ENCODE measurements around the gene TTC39C.
"Not testable (repeated sequence)": the region's sequence is repeated elsewhere in the genome, so short reads cannot be mapped to it uniquely, and the experiment has no call there.

TTC39C gene

DNA sequence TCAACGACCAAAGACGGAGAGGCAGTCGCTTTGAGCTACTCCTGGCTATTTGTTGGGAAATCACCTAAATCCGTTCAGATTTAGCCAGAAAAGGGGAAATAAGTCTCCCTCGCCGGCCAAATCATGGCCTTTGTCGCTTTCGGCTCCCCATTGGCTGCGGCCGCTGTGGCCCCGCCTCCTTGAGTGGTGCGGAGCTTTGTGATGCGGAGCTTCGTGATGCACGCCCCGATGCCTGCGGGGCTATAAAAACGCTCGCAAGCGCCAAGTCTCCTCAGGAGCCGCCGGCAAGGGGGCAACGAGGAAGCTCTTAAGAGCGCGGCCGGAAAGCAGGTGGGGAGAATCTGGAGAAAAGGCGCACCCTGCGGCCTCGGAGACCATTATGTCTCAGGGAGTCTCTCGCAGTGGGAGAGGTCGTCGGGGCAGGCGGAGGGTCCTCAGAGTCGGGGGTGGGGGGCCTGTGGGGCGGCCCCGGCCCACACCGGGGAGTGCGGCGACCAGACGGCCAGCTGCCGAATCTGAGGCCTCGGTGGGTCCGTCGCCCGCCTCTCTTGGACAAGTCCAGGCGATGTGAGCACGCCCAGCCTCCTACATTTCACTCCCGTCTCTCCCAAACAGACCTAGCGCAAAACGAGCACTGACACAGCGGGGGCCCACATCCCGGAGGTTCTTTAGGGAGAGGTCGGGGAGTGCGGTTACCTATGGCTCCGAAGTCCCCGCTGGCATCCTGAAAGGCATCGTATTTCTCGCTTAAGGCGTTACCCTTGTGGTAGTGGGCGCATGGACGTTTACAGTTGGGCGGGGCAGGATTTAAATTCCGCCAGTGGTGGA, 124.4 kb downstream of the TTC39C start, which contains the start of gene CABYR:
CABYR (plus strand) TSS at position 274 of the 828 bp plus-strand sequence. CDS start 4,053 bp downstream, outside the sequence.
- DNase-seq, result peak; percentile 1

DNA sequence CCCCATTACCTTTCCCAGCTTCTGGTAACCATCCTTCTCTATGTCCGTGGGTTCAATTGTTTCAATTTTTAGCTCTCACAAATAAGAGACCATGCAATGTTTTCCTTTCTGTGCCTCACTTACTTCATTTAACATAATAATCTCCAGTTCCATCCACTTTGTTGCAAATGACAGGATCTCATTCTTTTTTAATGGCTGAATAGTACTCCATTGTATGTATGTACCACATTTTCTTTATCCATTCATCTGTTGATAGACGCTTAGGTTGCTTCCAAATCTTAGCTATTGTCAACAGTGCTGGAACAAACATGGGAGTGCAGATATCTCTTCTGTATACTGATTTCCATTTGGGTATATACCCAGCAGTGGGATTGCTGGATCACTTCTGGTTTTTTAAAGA, 126.1 kb downstream of the TTC39C start:
- DNase-seq, result no peak

DNA sequence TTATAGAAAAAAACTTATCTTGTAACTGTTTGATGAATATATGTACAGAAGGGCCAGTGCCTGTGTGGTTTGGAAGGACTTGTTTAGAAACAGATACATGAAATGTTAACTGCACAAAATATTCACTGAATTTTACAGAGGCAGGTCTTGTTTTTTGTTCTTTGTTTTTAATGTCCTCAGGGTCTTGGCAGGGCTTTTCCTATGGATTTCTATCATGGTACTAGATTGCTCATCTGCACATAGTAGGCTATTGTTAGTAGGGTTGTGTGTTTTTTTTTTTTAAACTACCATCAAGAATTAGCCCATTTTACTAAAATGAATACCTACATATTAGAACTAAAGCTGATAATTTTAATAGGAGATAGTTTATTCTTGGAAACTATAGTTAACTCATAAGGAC, 127.8 kb downstream of the TTC39C start:
- DNase-seq, result no peak

DNA sequence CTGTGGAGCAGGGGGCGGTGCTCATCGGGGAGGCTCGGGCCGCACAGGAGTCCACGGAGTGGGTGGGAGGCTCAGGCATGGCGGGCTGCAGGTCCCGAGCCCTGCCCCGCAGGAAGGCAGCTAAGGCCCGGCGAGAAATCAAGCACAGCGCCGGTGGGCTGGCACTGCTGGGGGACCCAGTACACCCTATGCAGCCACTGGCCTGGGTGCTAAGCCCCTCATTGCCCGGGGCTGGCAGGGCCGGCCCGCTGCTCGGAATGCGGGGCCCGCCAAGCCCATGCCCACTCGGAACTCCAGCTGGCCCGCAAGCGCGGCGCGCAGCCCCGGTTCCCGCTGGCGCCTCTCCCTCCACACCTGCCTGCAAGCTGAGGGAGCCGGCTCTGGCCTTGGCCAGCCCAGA, 135.0 kb downstream of the TTC39C start:
- not testable (repeated sequence) for DNase-seq

DNA sequence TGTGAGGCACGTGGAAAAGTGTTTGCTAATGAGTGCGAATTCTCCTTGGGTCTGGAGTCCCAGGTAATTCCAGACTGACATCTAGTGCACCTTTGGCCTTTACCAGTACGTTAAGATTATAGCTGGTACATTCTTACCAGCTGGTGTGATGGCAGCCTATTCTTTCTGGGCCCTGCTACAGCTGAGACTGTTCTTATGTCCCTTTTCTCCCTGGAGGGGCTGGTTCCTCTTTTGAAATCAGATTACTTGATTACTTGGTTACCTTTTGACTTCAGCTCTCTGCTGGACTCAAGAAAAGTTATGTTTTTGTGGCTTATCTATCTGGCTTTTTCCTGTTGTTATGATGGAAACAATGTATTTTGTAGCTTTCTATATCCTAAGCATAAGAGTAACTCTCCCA, 138.8 kb downstream of the TTC39C start:
- DNase-seq, result no peak

DNA sequence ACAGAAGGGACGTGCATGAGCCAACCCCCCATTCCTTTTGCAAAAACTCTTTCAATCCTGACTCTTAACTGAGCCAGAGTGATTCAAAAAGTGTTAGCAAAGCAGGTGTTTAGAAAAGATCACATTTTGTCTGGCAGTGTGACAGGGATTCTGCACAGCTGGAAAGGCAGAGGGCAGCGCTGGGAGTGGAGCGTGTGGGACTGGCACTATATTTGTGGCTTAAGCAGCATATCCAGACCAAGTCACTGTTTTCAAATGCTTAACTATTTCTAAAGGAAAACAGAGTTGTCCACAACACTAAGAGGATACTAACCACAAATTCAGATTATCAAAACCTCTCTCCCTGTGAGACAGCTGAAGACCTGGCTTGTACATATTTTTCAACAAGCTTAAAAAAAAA, 143.3 kb downstream of the TTC39C start:
- DNase-seq, result no peak

DNA sequence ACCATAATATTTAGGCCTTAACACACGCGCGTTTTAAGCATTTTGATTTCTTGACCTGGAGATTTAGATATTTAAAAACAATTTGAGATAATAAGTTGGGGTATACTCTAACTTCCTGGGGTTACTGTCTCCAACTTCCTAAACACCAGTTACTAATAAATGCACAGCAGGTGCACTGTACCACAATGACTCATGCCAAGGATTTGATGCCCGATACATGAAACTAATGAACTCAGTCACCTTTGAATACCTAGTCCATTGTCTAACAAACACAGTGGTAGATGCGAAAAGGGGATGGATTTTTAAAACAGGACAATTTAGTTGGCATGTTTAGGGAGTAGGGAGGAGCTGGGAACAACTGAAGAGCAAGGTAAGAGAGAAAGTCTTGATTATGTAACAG, 145.5 kb downstream of the TTC39C start:
- no peak for DNase-seq

DNA sequence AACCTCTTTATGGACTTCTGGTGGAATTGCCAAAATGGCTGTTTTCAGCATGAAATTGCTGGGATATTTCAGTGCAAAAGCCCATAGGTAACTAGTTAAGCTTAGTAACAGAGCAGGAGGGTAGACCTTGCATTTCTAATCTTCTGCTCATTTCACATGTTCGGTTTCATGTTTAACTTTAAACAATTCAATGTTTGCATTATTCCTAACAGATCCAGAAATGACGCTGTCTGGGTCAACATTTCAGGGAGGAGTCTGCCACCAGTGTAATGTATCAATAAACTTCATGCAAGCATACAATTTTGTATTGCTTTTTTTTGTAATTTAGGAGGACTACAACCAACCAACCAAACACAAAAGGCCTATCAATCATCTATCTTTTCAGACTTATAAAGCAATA, 146.8 kb downstream of the TTC39C start:
- no peak for DNase-seq

DNA sequence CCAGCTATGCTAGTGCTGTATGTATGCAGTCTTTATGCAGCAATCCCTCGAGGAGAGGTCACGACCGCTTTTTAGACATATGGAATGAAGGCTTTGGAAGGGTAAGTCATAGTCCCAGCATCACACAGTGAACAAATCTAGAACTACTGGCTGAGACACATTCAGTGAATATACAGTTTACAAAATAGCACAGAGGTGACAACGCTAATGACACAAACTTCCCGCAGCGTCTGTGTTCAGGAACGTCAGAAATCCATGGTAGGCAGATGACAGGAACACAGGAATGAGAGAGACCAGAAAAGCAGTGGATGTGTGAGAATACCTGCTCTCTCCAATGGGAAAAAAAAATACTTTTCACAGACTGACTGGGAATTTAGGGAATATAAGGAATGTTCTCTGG, 153.9 kb downstream of the TTC39C start:
- no peak for DNase-seq

DNA sequence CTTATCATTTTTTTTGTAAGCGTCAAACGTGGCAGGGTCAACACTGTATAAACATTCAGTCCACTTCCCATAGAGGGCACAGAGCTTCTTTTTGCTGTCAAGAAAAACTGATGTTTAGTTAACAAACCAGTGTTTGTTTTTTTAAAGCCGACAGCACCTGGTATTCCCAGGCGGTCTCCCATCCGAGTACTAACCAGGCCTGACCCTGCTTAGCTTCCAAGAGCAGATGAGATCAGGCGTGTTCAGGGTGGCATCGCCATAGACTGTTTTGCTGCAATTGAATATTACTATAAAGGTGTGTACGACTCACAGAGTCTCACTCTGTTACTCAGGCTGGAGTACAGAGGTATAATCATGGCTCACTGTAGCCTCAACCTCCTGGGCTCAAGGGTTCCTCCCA, 155.8 kb downstream of the TTC39C start:
- no peak for DNase-seq

DNA sequence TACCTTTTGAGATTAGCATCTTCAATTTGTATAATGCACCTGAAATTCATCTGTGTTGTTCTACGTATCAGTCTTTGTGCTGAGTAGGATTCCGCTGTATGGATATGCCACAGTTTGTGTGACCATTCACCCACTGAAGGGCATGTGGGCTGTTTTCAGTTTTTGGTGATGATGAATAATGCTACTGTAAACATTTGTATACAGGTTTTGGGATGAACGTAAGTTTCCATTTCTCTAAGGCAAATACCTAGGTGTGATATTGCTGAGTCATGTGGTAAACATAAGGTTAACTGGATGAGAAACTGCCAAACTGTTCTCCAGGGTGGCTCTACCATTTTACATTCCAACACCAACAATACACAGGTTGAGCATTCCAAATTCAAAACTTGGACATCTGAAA, 159.4 kb downstream of the TTC39C start:
- no peak for DNase-seq

DNA sequence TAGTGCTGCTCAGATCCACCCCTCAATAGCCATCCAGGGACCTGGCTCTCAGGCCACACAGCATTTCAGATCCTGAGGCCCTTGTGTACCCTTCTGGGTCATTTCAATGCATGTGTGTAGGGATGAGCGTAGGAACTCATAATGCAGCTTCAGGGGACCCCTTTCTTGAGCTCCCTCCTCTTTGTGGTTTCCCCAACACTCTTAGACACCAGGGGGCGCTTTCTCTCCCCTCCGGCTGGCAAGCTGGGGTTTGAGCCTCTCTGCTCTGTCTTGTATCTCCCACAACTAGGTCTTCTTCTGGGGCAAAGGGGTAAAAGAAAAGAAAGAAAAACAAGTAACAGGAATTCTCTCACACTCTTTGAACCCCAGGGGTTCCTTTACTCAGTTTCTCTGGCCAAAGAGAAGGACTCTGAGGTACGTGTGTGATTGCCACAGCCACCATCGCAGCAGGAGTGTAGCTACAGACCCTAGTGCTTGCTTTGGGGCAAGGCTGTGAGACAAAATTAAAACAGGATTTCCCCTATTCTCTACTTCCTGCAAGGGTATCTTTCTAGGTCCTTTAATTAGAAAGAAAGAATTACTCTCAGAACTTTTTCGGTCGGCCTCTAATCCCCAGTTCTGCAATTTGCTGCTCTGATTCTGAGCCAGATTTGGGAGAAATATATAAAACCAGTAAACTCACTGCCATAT, 162.3 kb downstream of the TTC39C start:
- DNase-seq, result no peak

DNA sequence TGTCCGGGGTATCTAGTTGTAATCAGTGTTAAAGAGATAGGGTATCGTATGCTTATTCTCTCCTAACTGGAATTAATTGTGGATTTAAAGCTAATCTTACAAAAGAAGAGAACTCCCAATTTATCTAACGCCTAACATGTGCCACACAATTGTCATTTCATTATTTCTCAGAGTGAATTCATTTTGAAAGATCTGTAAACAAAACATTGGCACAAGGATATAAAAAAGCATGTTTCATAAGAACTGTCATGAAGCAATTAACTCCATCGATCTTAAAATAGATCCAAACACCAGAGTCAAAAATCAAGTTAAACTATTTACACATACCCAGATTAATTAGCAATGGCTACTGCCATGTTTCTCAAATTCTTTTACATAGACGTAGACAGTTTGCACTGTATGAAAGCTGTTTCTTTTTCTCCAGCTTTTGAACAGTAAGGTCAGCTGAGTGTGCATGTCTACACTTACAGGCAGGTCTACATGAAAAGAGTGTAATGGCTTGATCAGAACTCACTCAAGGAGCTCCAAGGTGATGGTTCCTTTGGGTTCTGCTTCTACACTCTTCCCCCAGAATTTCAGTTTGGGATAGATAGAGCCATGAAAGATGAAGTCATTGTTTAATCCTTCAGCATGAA, 163.1 kb downstream of the TTC39C start:
- DNase-seq, result no peak

DNA sequence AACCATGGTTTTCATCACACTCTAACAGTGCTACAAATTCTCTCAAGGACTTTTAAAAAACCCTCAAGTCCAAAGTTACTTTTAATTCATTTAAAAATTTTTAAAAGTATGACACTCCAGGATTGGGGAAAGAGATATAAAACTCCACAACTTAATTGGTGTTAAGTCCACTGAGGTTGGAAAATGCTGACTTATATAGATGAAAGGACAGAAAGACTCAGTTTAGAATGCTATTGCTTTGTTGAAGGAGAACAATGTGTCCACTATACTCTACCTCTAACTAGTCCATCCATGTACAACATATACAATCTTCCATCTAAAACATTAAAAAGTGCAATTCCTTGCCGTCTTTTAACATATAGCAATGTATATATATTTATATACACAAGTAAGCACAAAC, 165.5 kb downstream of the TTC39C start:
- DNase-seq, result no peak

DNA sequence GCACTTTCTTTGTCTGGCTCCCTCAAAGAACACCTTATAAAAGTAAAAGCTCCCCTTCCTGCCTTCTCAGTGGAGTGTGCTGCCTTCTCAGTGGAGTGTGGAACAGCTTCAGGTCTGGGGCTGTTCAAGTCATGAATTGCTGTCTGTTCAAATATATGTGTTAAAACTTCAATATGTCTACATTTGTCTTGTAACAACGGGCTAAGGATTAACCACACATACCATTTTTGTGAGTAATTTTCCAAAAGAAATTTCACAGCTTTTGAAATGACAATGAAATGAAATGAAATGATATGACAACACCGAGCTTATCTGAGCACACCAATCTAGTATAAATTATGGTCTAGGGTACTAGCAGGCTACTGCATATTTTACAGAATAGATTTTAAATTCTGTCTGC, 167.3 kb downstream of the TTC39C start:
- no peak for DNase-seq

Data from GOT3 (cell line).